HepG2 (cell line): Measurements from ENCODE around the gene HDGFL2. TPM values are rescaled to one million over a fixed set of nuclear protein-coding genes. Genes with fewer than 3 reads are reported as not detected.

Experiments used
- ATAC-seq: fragments of 200-7000 bp; cut with Tn5 transposase; 3 replicates; pipeline ENCODE4 v1.9.1; 2020; ENCODE audit warnings: mild to moderate bottlenecking, moderate library complexity
- BruUV-seq: library from RNA; stranded (reverse); fragments of 400-500 nt; replicated peaks from 2 replicates; lab custom pipeline; 2021; lab: Mats Ljungman, UMichigan
- CTCF ChIA-PET: fragments of 300-600 bp; formaldehyde crosslinking; extraction: SDS; loops from one replicate; lab custom pipeline; 2021; ENCODE audit warnings: low total read pairs, inconsistent platforms, low intra/inter-chr PET ratio; lab: Yijun Ruan, JAX
- POLR2A ChIA-PET: fragments of 350-600 bp; sonication (Branson Sonifier 250); formaldehyde crosslinking; loops from one replicate; lab custom pipeline; 2020; ENCODE audit warnings: antibody characterized with exemption, inconsistent platforms; lab: Yijun Ruan, JAX
- DNase-seq: peaks from one replicate; pipeline ENCODE4 v3.0.0-alpha.2; 2015; ENCODE audit warnings: low spot score
- FAIRE-seq: peaks from 3 replicates; lab custom pipeline; 2011; peaks lifted over from hg19 to GRCh38; lab: Jason Lieb, UNC
- H2AFZ ChIP-seq: one replicate; pipeline ENCODE4 v1.6.1; 2011; ENCODE audit warnings: low read length, inconsistent platforms
- H3K27ac ChIP-seq: fragments of 300-600 bp; 3 replicates; pipeline ENCODE4 v1.8.0; 2011; ENCODE audit warnings: mixed run types, mild to moderate bottlenecking, mixed read lengths, low read length, inconsistent platforms; ENCODE audit not compliant: insufficient read depth; ENCODE audit errors: extremely low read length
- H3K27me3 ChIP-seq, 2 experiments: fragments of 200-600 bp in 1 of 2; 2 replicates in 1 of 2; 3 replicates in 1 of 2; pipeline versions ENCODE4 v1.6.0 to v1.8.0; 2011; ENCODE audit warnings: low read length in 2 of 2, mild to moderate bottlenecking in 2 of 2, moderate library complexity in 2 of 2, inconsistent platforms in 1 of 2; ENCODE audit not compliant: insufficient read depth in 2 of 2, control insufficient read depth in 1 of 2
- H3K36me3 ChIP-seq, 2 experiments: fragments of 200-600 bp in 1 of 2; replicated peaks in 1 of 2; 2 replicates in 1 of 2; 3 replicates in 1 of 2; pipeline versions ENCODE4 v1.5.1 to v1.8.0; 2011; ENCODE audit warnings: low read length in 2 of 2, inconsistent platforms in 1 of 2; ENCODE audit not compliant: insufficient read depth in 2 of 2, control insufficient read depth in 1 of 2
- H3K4me1 ChIP-seq: 2 replicates; pipeline ENCODE4 v1.5.1; 2012; ENCODE audit warnings: low read length, inconsistent platforms; ENCODE audit not compliant: insufficient read depth
- H3K4me2 ChIP-seq: 2 replicates; pipeline ENCODE4 v1.6.0; 2011; ENCODE audit warnings: low read depth, low read length, inconsistent platforms
- H3K4me3 ChIP-seq, 3 experiments: fragments of 200-600 bp in 1 of 3; sonication (generic), shearing (Covaris generic) in 1 of 3; replicated peaks in 1 of 3; 2 replicates each; pipeline ENCODE4 v1.5.1; 2011 to 2016; ENCODE audit warnings: low read length in 3 of 3, inconsistent platforms in 2 of 3, low read depth in 2 of 3, mild to moderate bottlenecking in 2 of 3, control low read depth in 1 of 3, mixed read lengths in 1 of 3; ENCODE audit not compliant: insufficient read depth in 1 of 3
- H3K79me2 ChIP-seq: one replicate; pipeline ENCODE4 v1.6.1; 2011; ENCODE audit warnings: low read length, inconsistent platforms; ENCODE audit not compliant: insufficient read depth
- H3K9ac ChIP-seq: 2 replicates; pipeline ENCODE4 v1.6.0; 2011; ENCODE audit warnings: mild to moderate bottlenecking, low read depth, low read length, inconsistent platforms; ENCODE audit not compliant: insufficient read depth
- H3K9me3 ChIP-seq: 2 replicates; pipeline ENCODE4 v1.5.1; 2012; ENCODE audit warnings: mild to moderate bottlenecking, low read length
- H4K20me1 ChIP-seq: 2 replicates; pipeline ENCODE4 v1.6.0; 2011; ENCODE audit warnings: inconsistent platforms, mild to moderate bottlenecking, low read length, moderate library complexity; ENCODE audit not compliant: insufficient read depth
- ASH2L ChIP-seq: fragments of 300-600, 200-600 bp; sonication (generic); IDR thresholded peaks from 2 replicates; pipeline ENCODE4 v1.7.0; 2017; ENCODE audit warnings: low read depth, mild to moderate bottlenecking, moderate library complexity, mixed read lengths, low read length; ENCODE audit not compliant: insufficient read length
- HDAC1 ChIP-seq: sonication (generic); formaldehyde crosslinking; IDR thresholded peaks from 2 replicates; pipeline ENCODE4 v1.5.1; 2020; ENCODE audit warnings: mild to moderate bottlenecking, missing genetic modification reagents
- HOXA7 ChIP-seq: sonication (generic); formaldehyde crosslinking; IDR thresholded peaks from 2 replicates; pipeline ENCODE4 v1.8.1; 2022; ENCODE audit warnings: mild to moderate bottlenecking, missing genetic modification reagents, moderate library complexity
- KAT8 ChIP-seq: IDR thresholded peaks from 2 replicates; pipeline ENCODE4 v1.6.1; 2016; ENCODE audit warnings: missing genetic modification reagents, missing compliant biosample characterization
- KDM5B ChIP-seq: sonication (generic); formaldehyde crosslinking; IDR thresholded peaks from 2 replicates; pipeline ENCODE4 v1.4.0; 2020; ENCODE audit warnings: missing genetic modification reagents, mild to moderate bottlenecking, borderline replicate concordance
- MAF1 ChIP-seq: sonication (generic); formaldehyde crosslinking; IDR thresholded peaks from 2 replicates; pipeline ENCODE4 v1.5.0; 2020; ENCODE audit warnings: missing genetic modification reagents, borderline replicate concordance
- SIX1 ChIP-seq: sonication (generic); formaldehyde crosslinking; IDR thresholded peaks from 2 replicates; pipeline ENCODE4 v1.4.0; 2020; ENCODE audit warnings: missing genetic modification reagents, borderline replicate concordance
- SPEN ChIP-seq: sonication (generic); formaldehyde crosslinking; IDR thresholded peaks from 2 replicates; pipeline ENCODE4 v1.5.1; 2020; ENCODE audit warnings: low read depth, mild to moderate bottlenecking, missing genetic modification reagents
- TAF15 ChIP-seq: fragments of 200-400 bp; formaldehyde crosslinking; IDR thresholded peaks from one replicate; pipeline ENCODE4 v1.6.1; 2018; ENCODE audit warnings: mild to moderate bottlenecking, low read depth, low read length; ENCODE audit not compliant: poor library complexity, severe bottlenecking
- TFDP1 ChIP-seq: IDR thresholded peaks from 2 replicates; pipeline ENCODE4 v1.6.1; 2016; ENCODE audit warnings: missing compliant biosample characterization, missing genetic modification reagents, borderline replicate concordance
- ZBED4 ChIP-seq: sonication (generic); formaldehyde crosslinking; IDR thresholded peaks from 2 replicates; pipeline ENCODE4 v1.4.0; 2020; ENCODE audit warnings: missing genetic modification reagents, borderline replicate concordance
- ZNF253 ChIP-seq: sonication (generic); formaldehyde crosslinking; IDR thresholded peaks from 2 replicates; pipeline ENCODE4 v1.8.0; 2022; ENCODE audit warnings: mild to moderate bottlenecking, missing genetic modification reagents, borderline replicate concordance
- ZNF30 ChIP-seq: sonication (generic); formaldehyde crosslinking; IDR thresholded peaks from 2 replicates; pipeline ENCODE4 v1.5.0; 2020; ENCODE audit warnings: mild to moderate bottlenecking, missing genetic modification reagents
- ZNF660 ChIP-seq: sonication (generic); formaldehyde crosslinking; IDR thresholded peaks from 2 replicates; pipeline ENCODE4 v1.5.1; 2020; ENCODE audit warnings: mild to moderate bottlenecking, low read depth, missing genetic modification reagents, borderline replicate concordance
- ZNF709 ChIP-seq: sonication (generic); formaldehyde crosslinking; IDR thresholded peaks from 2 replicates; pipeline ENCODE4 v1.5.0; 2020; ENCODE audit warnings: mild to moderate bottlenecking, missing genetic modification reagents
- ZSCAN9 ChIP-seq: IDR thresholded peaks from 2 replicates; pipeline ENCODE4 v1.6.1; 2016; ENCODE audit warnings: borderline replicate concordance
- WGBS: methylation state at CpG from one replicate; pipeline ENCODE4 v1.1.6; 2017; ENCODE audit warnings: low lambda C conversion rate; 5-methylcytosine and 5-hydroxymethylcytosine counted together
- in situ Hi-C: cut with HindIII; loops from 2 replicates; pipeline ENCODE4 v1.10.0; 2017; ENCODE audit warnings: low pct_unique_long_range_greater_than_20kb; ENCODE audit not compliant: extremely low pct_ligation_motif_present
- intact Hi-C: fragments of 100-400 bp; cut with micrococcal nuclease; formaldehyde crosslinking; loops from one replicate; pipeline ENCODE4 v1.10.0; 2022; ENCODE audit not compliant: unreplicated experiment
- polyA plus RNA-seq, 8 experiments: library from polyadenylated mRNA; depleted of rRNA in 3 of 8; stranded (reverse) in 7 of 8; unstranded in 1 of 8; fragments of >200 nt; fragmentation: Illumina TruSeq in 4 of 8; extraction: Trizol in 4 of 8; gene quantifications; 2 replicates each; pipeline versions ENCODE4 v1.2.1 to v1.2.3, GENCODE V29; 2011 to 2016; ENCODE audit warnings: low read depth in 4 of 8, missing spikeins in 1 of 8, mixed read lengths in 1 of 8; ENCODE audit not compliant: insufficient read depth in 1 of 8
- total RNA-seq, 5 experiments: library from RNA; depleted of rRNA; stranded (reverse); fragments of >200 nt; fragmentation: Illumina TruSeq; extraction: Trizol; gene quantifications; 2 replicates each; pipeline ENCODE4 v1.2.3, GENCODE V29; 2016; ENCODE audit warnings: low read depth in 1 of 5
- TF ChIP-seq, protein P1 (sequence below): sonication (generic); formaldehyde crosslinking; IDR thresholded peaks from 2 replicates; pipeline ENCODE4 v1.8.1; 2023; ENCODE audit warnings: missing genetic modification reagents, inconsistent platforms, borderline replicate concordance

HDGFL2 gene
- total and polyA plus RNA-seq, 2 of the 13 experiments (the other 11 are each of a cell fraction or from before 2014, with no cell fraction given) = 20.0 to 51.1 TPM

- Histone ChIP-seq H3K36me3 (no peaks in the 10 kb centered on the region), H2AFZ (peak within 1 kb of the TSS; percentile 18), H3K4me1 (peaks cover 63% of the 10 kb centered on the region), H3K79me2 (no peaks in the 10 kb centered on the region), H3K9ac (peak within 1 kb of the TSS; percentile 53), H4K20me1 (no peaks in the 10 kb centered on the region), H3K4me3 (peak within 1 kb of the TSS in 2 of 3 experiments; percentile 41 to 52; a peak in 5 of 6 replicates), H3K9me3 (no peaks in the 10 kb centered on the region), H3K27me3 (no peaks in the 10 kb centered on the region), H3K4me2 (peak within 1 kb of the TSS; percentile 60), H3K27ac (peak within 1 kb of the TSS; percentile 48)
- intact Hi-C loops = no loop called here
- WGBS = 71% methylated on average over 16 of the region's 34 CpGs
- ChIA-PET CTCF (no interaction called here), POLR2A (interaction anchor here (0.8 to 1.9 kb wide), 7 partner anchors 9 to 104 kb away, joined by 3 to 9 read pairs (median 5); partner anchors contain the start of genes HDGFL2, LRG1 and PLIN5)
- peak; percentile 86 for ATAC-seq
- DNase-seq = peak; percentile 66
- BruUV-seq = no TSS peak
- in situ Hi-C loops = no loop called here
- no peak for FAIRE-seq
- no peak for TF ChIP-seq ZNF253 (CRISPR knock-in tag)
- no peak for TF ChIP-seq HOXA7 (CRISPR knock-in tag)
- peak; percentile 74 for TF ChIP-seq SPEN (CRISPR knock-in tag)
- TF ChIP-seq ZNF30 (CRISPR knock-in tag) = no peak
- TF ChIP-seq ZNF660 (CRISPR knock-in tag) = no peak
- no peak for TF ChIP-seq SIX1 (CRISPR knock-in tag)
- peak; percentile 38; the same call in 1 of the 2 replicates for TF ChIP-seq TFDP1 (CRISPR knock-in tag)
- no peak for TF ChIP-seq ZNF709 (CRISPR knock-in tag)
- TF ChIP-seq TAF15 = no peak
- peak; percentile 69 for TF ChIP-seq KAT8 (CRISPR knock-in tag)
- no peak for TF ChIP-seq ASH2L
- TF ChIP-seq ZSCAN9 (CRISPR knock-in tag) = 0 out of 2 replicates have a peak, but pooled peaks have one; percentile 39
- TF ChIP-seq HDAC1 (CRISPR knock-in tag) = no peak
- TF ChIP-seq, protein P1, sequence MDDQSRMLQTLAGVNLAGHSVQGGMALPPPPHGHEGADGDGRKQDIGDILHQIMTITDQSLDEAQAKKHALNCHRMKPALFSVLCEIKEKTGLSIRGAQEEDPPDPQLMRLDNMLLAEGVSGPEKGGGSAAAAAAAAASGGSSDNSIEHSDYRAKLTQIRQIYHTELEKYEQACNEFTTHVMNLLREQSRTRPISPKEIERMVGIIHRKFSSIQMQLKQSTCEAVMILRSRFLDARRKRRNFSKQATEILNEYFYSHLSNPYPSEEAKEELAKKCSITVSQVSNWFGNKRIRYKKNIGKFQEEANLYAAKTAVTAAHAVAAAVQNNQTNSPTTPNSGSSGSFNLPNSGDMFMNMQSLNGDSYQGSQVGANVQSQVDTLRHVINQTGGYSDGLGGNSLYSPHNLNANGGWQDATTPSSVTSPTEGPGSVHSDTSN (CRISPR knock-in tag) = no peak
- no peak for TF ChIP-seq MAF1 (CRISPR knock-in tag)
- no peak for TF ChIP-seq KDM5B (CRISPR knock-in tag)
- TF ChIP-seq ZBED4 (CRISPR knock-in tag) = peak; percentile 88; the same call in 1 of the 2 replicates
Observed at GRCh38 chr19:4518345-4519171, 46.5 kb downstream of the HDGFL2 start, which contains the start of gene PLIN4. PLIN4 (minus strand) TSS chr19:4518486; CDS start chr19:4518272, 214 bp downstream.
